HepG2 (cell line): ENCODE results near the gene STPG2.

Experiments used
- AKAP8 ChIP-seq: sonication (generic); formaldehyde crosslinking; IDR thresholded peaks from 2 replicates; pipeline ENCODE4 v1.5.1; 2020; ENCODE audit warnings: mild to moderate bottlenecking, missing genetic modification reagents
- CTCF ChIP-seq: sonication (generic); formaldehyde crosslinking; IDR thresholded peaks from 2 replicates; pipeline ENCODE4 v1.5.0; 2020; ENCODE audit warnings: mild to moderate bottlenecking, missing genetic modification reagents, moderate library complexity
- SCMH1 ChIP-seq: sonication (generic); formaldehyde crosslinking; IDR thresholded peaks from 2 replicates; pipeline ENCODE4 v1.9.0; 2021; ENCODE audit warnings: missing genetic modification reagents, mild to moderate bottlenecking, borderline replicate concordance
- YY1 ChIP-seq: IDR thresholded peaks from 2 replicates; pipeline ENCODE4 v1.6.1; 2011; ENCODE audit warnings: low read length, low read depth, moderate library complexity, mild to moderate bottlenecking; ENCODE audit not compliant: insufficient read depth, insufficient replicate concordance
- ZFX ChIP-seq: sonication (generic); formaldehyde crosslinking; IDR thresholded peaks from 2 replicates; pipeline ENCODE4 v1.4.0; 2020; ENCODE audit warnings: mild to moderate bottlenecking, low read depth, missing genetic modification reagents, moderate library complexity

DNA sequence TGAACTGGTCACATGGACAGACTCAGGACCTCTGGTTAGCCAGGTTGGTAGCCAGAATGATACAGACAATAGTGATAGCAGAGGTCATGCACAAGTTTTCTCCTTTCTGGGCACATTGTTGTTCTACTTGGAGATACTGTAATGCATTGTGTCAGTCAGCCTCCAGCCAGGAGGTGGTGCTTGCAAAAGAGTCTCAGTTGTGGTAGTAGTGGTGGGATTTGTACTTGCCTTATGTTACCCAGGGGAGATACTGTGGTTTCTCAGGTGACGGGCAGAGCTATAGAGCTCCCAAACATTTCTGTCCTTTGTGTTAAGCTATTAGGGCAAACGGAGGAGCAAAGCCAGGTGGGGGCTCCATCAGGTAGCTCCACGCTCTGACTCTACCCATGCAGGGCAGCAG is 190.5 kb downstream of the STPG2 start:
- TF ChIP-seq CTCF (CRISPR knock-in tag) (no peak), SCMH1 (CRISPR knock-in tag) (no peak), YY1 (no peak), AKAP8 (no peak), ZFX (CRISPR knock-in tag) (no peak)
